Measurements from ENCODE around the gene ZFR2. TPM values are rescaled to one million over a fixed set of nuclear protein-coding genes. Genes with fewer than 3 reads are reported as not detected.

ZFR2 gene
- total and polyA plus RNA-seq, 7 experiments from 2014 or later = 0.22 to 5.5 (median 1.7) TPM

GRCh38 chr19:3904233-3904632 lies 35.4 kb upstream of the ZFR2 start:
- H3K4me1 Mint-ChIP-seq = peaks cover 0 to 1% (median 0%) of the 10 kb centered on the region in 7 donors
- no peak for ATAC-seq
- POLR2A ChIA-PET = no interaction called here
- intact Hi-C loops (cut with micrococcal nuclease) = no loop called here
- H3K27me3 Mint-ChIP-seq = peaks cover 0 to 4% (median 0%) of the 10 kb centered on the region in 5 donors
- no peaks in the 10 kb centered on the region for H3K36me3 ChIP-seq (ENCODE audit: control insufficient read depth in 2 of 3, insufficient read depth in 3 of 3, low read length in 3 of 3)
- H3K4me3 ChIP-seq (ENCODE audit: low read length) = no peak overlapping the region
- peaks cover 0 to 2% (median 0%) of the 10 kb centered on the region in 11 donors for H3K9me3 Mint-ChIP-seq
- CTCF ChIA-PET = no interaction called here
- H3K4me3 Mint-ChIP-seq = no peak overlapping the region
- H3K4me1 ChIP-seq (ENCODE audit: control insufficient read depth in 2 of 2, insufficient read depth in 2 of 2, low read length in 2 of 2) = no peaks in the 10 kb centered on the region
- no peak overlapping the region for H3K27ac ChIP-seq (ENCODE audit: low read depth, low read length)
- DNase-seq = no peak
- H3K27me3 ChIP-seq (ENCODE audit: control insufficient read depth in 2 of 2, insufficient read depth in 2 of 2, low read length in 2 of 2) = no peaks in the 10 kb centered on the region
- H3K36me3 Mint-ChIP-seq = no peaks in the 10 kb centered on the region
- no peaks in the 10 kb centered on the region for H3K9me3 ChIP-seq (ENCODE audit: control insufficient read depth in 2 of 3, low read length in 3 of 3)
- no peak overlapping the region for H3K27ac Mint-ChIP-seq

DNA sequence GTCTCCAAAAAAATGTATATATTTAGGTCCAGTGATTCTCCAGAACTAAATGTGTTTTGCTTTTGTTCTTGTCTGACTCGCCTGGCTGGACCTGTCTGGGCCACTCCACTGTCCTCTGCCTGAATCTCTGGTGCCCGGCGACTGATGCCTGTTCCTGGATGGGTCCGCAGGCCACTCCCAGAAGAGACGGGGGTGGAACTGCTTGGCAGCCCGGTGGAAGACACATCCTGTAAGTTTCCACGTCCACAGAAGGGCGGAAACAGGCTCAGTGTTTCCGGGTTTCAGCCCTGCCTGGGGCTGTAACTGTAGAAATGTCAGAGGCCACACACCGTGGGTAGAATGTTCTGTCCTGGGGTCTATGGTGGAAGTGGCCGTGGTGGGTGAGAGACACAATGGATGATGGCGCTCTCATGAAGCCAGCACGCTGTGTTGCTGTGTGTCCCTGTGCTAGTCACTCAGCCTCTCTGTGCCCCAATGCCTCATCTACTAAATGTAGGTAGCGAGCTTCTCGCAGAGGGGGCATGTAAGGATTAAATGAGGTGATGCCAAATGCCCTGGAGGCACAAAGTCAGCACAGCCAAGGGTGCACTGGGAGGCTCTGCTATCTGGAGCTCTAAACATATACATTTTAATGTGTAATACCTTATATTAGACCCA lies 33.6 kb upstream of the ZFR2 start:
- no peak overlapping the region for H3K4me3 Mint-ChIP-seq

GRCh38 chr19:3899531-3900294 lies 30.9 kb upstream of the ZFR2 start:
- peaks cover 0 to 4% (median 0%) of the 10 kb centered on the region in 5 donors for H3K36me3 Mint-ChIP-seq
- DNase-seq (no peak), ATAC-seq (no peak)
- ChIA-PET CTCF (interaction anchor here (0.7 kb wide), 1 partner anchor 291 kb away, joined by 3 read pairs; no protein-coding TSS in a partner anchor), POLR2A (no interaction called here)
- H3K9me3 Mint-ChIP-seq = peaks cover 0 to 10% (median 4%) of the 10 kb centered on the region in 11 donors
- intact Hi-C loops (cut with micrococcal nuclease) = no loop called here
- H3K27me3 Mint-ChIP-seq = no peaks in the 10 kb centered on the region
- Histone ChIP-seq H3K27ac (ENCODE audit: low read depth, low read length) (no peak overlapping the region), H3K27me3 (ENCODE audit: control insufficient read depth in 2 of 2, insufficient read depth in 2 of 2, low read length in 2 of 2) (no peaks in the 10 kb centered on the region), H3K4me3 (ENCODE audit: low read length) (no peak overlapping the region), H3K9me3 (ENCODE audit: control insufficient read depth in 2 of 3, low read length in 3 of 3) (peaks cover 0 to 7% (median 0%) of the 10 kb centered on the region in 3 experiments), H3K4me1 (ENCODE audit: control insufficient read depth in 2 of 2, insufficient read depth in 2 of 2, low read length in 2 of 2) (no peaks in the 10 kb centered on the region), H3K36me3 (ENCODE audit: control insufficient read depth in 2 of 3, insufficient read depth in 3 of 3, low read length in 3 of 3) (no peaks in the 10 kb centered on the region)
- peaks cover 0 to 8% (median 5%) of the 10 kb centered on the region in 7 donors for H3K4me1 Mint-ChIP-seq
- no peak overlapping the region for H3K4me3 Mint-ChIP-seq
- H3K27ac Mint-ChIP-seq = no peak overlapping the region

More for the DNA sequence above, 33.6 kb upstream of the ZFR2 start:
- no peaks in the 10 kb centered on the region for H3K4me1 ChIP-seq (ENCODE audit: control insufficient read depth in 2 of 2, insufficient read depth in 2 of 2, low read length in 2 of 2)
- Mint-ChIP-seq H3K9me3 (peaks cover 0 to 10% (median 4%) of the 10 kb centered on the region in 11 donors), H3K4me1 (peaks cover 0 to 8% (median 5%) of the 10 kb centered on the region in 7 donors), H3K36me3 (peaks cover 0 to 4% (median 0%) of the 10 kb centered on the region in 5 donors), H3K27me3 (peaks cover 0 to 3% (median 0%) of the 10 kb centered on the region in 5 donors), H3K27ac (no peak overlapping the region)
- no peaks in the 10 kb centered on the region for H3K27me3 ChIP-seq (ENCODE audit: control insufficient read depth in 2 of 2, insufficient read depth in 2 of 2, low read length in 2 of 2)
- CTCF ChIA-PET = no interaction called here
- intact Hi-C loops (cut with micrococcal nuclease) = no loop called here
- H3K27ac ChIP-seq (ENCODE audit: low read depth, low read length) = no peak overlapping the region
- DNase-seq (no peak), ATAC-seq (no peak)
- H3K36me3 ChIP-seq (ENCODE audit: control insufficient read depth in 2 of 3, insufficient read depth in 3 of 3, low read length in 3 of 3) = no peaks in the 10 kb centered on the region
- H3K9me3 ChIP-seq (ENCODE audit: control insufficient read depth in 2 of 3, low read length in 3 of 3) = peaks cover 0 to 7% (median 0%) of the 10 kb centered on the region in 3 experiments
- POLR2A ChIA-PET = no interaction called here
- no peak overlapping the region for H3K4me3 ChIP-seq (ENCODE audit: low read length)

- Histone ChIP-seq H3K9me3 (ENCODE audit: control insufficient read depth in 2 of 3, low read length in 3 of 3) (peaks cover 0 to 7% (median 0%) of the 10 kb centered on the region in 3 experiments), H3K27me3 (ENCODE audit: control insufficient read depth in 2 of 2, insufficient read depth in 2 of 2, low read length in 2 of 2) (no peaks in the 10 kb centered on the region), H3K4me1 (ENCODE audit: control insufficient read depth in 2 of 2, insufficient read depth in 2 of 2, low read length in 2 of 2) (no peaks in the 10 kb centered on the region), H3K4me3 (ENCODE audit: low read length) (no peak overlapping the region), H3K36me3 (ENCODE audit: control insufficient read depth in 2 of 3, insufficient read depth in 3 of 3, low read length in 3 of 3) (no peaks in the 10 kb centered on the region), H3K27ac (ENCODE audit: low read depth, low read length) (no peak overlapping the region)
- ATAC-seq (no peak), DNase-seq (no peak)
- Mint-ChIP-seq H3K9me3 (peaks cover 0 to 10% (median 4%) of the 10 kb centered on the region in 11 donors), H3K4me3 (no peak overlapping the region), H3K27me3 (peaks cover 0 to 3% (median 0%) of the 10 kb centered on the region in 5 donors), H3K36me3 (peaks cover 0 to 4% (median 0%) of the 10 kb centered on the region in 5 donors), H3K4me1 (peaks cover 0 to 8% (median 5%) of the 10 kb centered on the region in 7 donors), H3K27ac (no peak overlapping the region)
- intact Hi-C loops (cut with micrococcal nuclease) = no loop called here
- ChIA-PET CTCF (no interaction called here), POLR2A (no interaction called here)
Observed at GRCh38 chr19:3898426-3898825, 29.6 kb upstream of the ZFR2 start.

DNA sequence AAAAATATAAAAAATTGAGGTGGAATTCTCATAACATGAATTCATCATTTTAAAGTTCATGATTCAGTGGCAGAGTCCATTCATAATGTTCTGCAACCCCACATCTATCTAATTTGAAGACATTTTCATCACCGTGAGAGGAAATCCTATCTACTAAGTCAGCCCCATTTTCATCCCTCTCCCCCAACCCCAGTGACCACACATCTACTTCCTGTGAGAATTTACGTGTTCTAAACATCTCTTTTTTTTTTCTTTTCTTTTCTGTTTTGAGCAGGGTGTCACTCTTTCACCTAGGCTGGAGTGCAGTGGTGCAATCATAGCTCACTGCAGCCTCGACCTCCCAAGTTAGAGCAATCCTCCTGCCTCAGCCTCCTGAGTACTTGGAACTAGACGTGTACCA lies 29.1 kb upstream of the ZFR2 start:
- no peak overlapping the region for H3K4me3 Mint-ChIP-seq

DNA sequence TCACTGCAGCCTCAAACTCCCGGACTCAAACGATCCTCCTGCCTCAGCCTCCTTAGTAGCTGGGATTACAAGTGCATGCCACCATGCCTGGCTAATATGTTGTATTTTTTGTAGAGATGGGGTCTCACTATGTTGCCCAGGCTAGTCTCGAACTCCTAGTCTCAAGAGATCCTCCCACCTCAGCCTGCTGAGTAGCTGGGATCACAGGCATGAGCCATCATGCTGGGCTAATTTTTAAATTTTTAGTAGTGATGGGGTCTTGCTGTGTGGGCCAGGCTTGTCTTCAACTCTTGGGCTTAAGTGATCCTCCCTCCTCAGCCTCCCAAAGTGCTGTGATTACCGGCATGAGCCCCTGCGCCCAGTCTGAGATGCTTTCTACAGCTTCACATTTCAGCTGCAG lies 26.9 kb upstream of the ZFR2 start:
- no peak overlapping the region for H3K27ac Mint-ChIP-seq
- H3K9me3 ChIP-seq (ENCODE audit: control insufficient read depth in 2 of 3, low read length in 3 of 3) = peaks cover 0 to 7% (median 0%) of the 10 kb centered on the region in 3 experiments
- peaks cover 0 to 8% (median 5%) of the 10 kb centered on the region in 7 donors for H3K4me1 Mint-ChIP-seq
- H3K9me3 Mint-ChIP-seq = peaks cover 0 to 10% (median 4%) of the 10 kb centered on the region in 11 donors
- no peak for ATAC-seq
- no peak overlapping the region for H3K4me3 Mint-ChIP-seq
- no peak for DNase-seq
- CTCF ChIA-PET = no interaction called here
- no peaks in the 10 kb centered on the region for H3K27me3 ChIP-seq (ENCODE audit: control insufficient read depth in 2 of 2, insufficient read depth in 2 of 2, low read length in 2 of 2)
- H3K4me1 ChIP-seq (ENCODE audit: control insufficient read depth in 2 of 2, insufficient read depth in 2 of 2, low read length in 2 of 2) = no peaks in the 10 kb centered on the region
- H3K36me3 Mint-ChIP-seq = peaks cover 0 to 4% (median 0%) of the 10 kb centered on the region in 5 donors
- intact Hi-C loops (cut with micrococcal nuclease) = no loop called here
- H3K27ac ChIP-seq (ENCODE audit: low read depth, low read length) = no peak overlapping the region
- POLR2A ChIA-PET = no interaction called here
- no peaks in the 10 kb centered on the region for H3K36me3 ChIP-seq (ENCODE audit: control insufficient read depth in 2 of 3, insufficient read depth in 3 of 3, low read length in 3 of 3)
- no peak overlapping the region for H3K4me3 ChIP-seq (ENCODE audit: low read length)
- H3K27me3 Mint-ChIP-seq = peaks cover 0 to 3% (median 0%) of the 10 kb centered on the region in 5 donors

More for the DNA sequence above, 29.1 kb upstream of the ZFR2 start:
- DNase-seq = peak in 1 of 9 donors; percentile 5
- Histone ChIP-seq H3K9me3 (ENCODE audit: control insufficient read depth in 2 of 3, low read length in 3 of 3) (peaks cover 0 to 7% (median 0%) of the 10 kb centered on the region in 3 experiments), H3K27ac (ENCODE audit: low read depth, low read length) (no peak overlapping the region), H3K27me3 (ENCODE audit: control insufficient read depth in 2 of 2, insufficient read depth in 2 of 2, low read length in 2 of 2) (no peaks in the 10 kb centered on the region), H3K36me3 (ENCODE audit: control insufficient read depth in 2 of 3, insufficient read depth in 3 of 3, low read length in 3 of 3) (no peaks in the 10 kb centered on the region), H3K4me3 (ENCODE audit: low read length) (no peak overlapping the region), H3K4me1 (ENCODE audit: control insufficient read depth in 2 of 2, insufficient read depth in 2 of 2, low read length in 2 of 2) (no peaks in the 10 kb centered on the region)
- Mint-ChIP-seq H3K36me3 (peaks cover 0 to 4% (median 0%) of the 10 kb centered on the region in 5 donors), H3K4me1 (peaks cover 0 to 8% (median 5%) of the 10 kb centered on the region in 7 donors), H3K9me3 (peaks cover 0 to 10% (median 4%) of the 10 kb centered on the region in 11 donors), H3K27ac (no peak overlapping the region), H3K27me3 (peaks cover 0 to 3% (median 0%) of the 10 kb centered on the region in 5 donors)
- CTCF ChIA-PET = no interaction called here
- POLR2A ChIA-PET = no interaction called here
- intact Hi-C loops (cut with micrococcal nuclease) = no loop called here
- ATAC-seq = no peak
